ENCODE measurements around the gene LOX.

- TF ChIP-seq CTCF (IDR thresholded peaks at IDR 0.05), result no peak
- no peak for TF ChIP-seq POLR2A (IDR thresholded peaks at IDR 0.05)
Observed at GRCh38 chr5:122111460-122111859, 33.4 kb upstream of the LOX start.

Data from thyroid gland (tissue), 4 donors.